Activated T-cell treated with anti-CD3 and anti-CD28 coated beads, Interleukin-2, amount 50 U/mL, for 4 hours (primary cell): ENCODE measurements around the gene ABHD3. TPM values are rescaled to one million over a fixed set of nuclear protein-coding genes. Genes with fewer than 3 reads are reported as not detected.
"Not testable (repeated sequence)": the region's sequence is repeated elsewhere in the genome, so short reads cannot be mapped to it uniquely, and the experiment has no call there.

Experiments used
- ATAC-seq, 2 donors: fragments of 200-7000 bp; cut with Tn5 transposase; one replicate each; pipeline ENCODE4 v1.10.0; 2021
- DNase-seq: peaks from one replicate; pipeline ENCODE4 v3.0.0-alpha.2; 2020
- H3K27me3 Mint-ChIP-seq: one replicate; pipeline ENCODE4 v1.8.0; 2021; ENCODE audit warnings: low read depth, mixed read lengths
- H3K36me3 Mint-ChIP-seq: one replicate; pipeline ENCODE4 v1.8.0; 2022; ENCODE audit warnings: mixed read lengths; ENCODE audit not compliant: insufficient read depth
- H3K4me1 Mint-ChIP-seq: one replicate; pipeline ENCODE4 v1.8.0; 2021; ENCODE audit warnings: low read depth, mixed read lengths
- H3K4me3 Mint-ChIP-seq: one replicate; pipeline ENCODE4 v1.8.0; 2021; ENCODE audit warnings: mild to moderate bottlenecking, moderate library complexity, mixed read lengths
- H3K9me3 Mint-ChIP-seq: one replicate; pipeline ENCODE4 v1.8.0; 2021; ENCODE audit warnings: mixed read lengths
- total RNA-seq, 3 donors: library from RNA; stranded (reverse); gene quantifications; one replicate each; pipeline ENCODE4 v1.2.1, GENCODE V29; 2021

ABHD3 gene
- total RNA-seq, 3 donors from 2014 or later = 9.5 to 12.9 (median 11.1) TPM

- not testable (repeated sequence) for H3K36me3 Mint-ChIP-seq, H3K27me3 Mint-ChIP-seq, ATAC-seq, H3K9me3 Mint-ChIP-seq, H3K4me1 Mint-ChIP-seq, DNase-seq, H3K4me3 Mint-ChIP-seq
Measured at GRCh38 chr18:21640375-21640774, 64.2 kb downstream of the ABHD3 start.

- DNase-seq (no peak), ATAC-seq (no peak)
- Mint-ChIP-seq H3K4me3 (no peak overlapping the region), H3K4me1 (peaks cover 3% of the 10 kb centered on the region), H3K9me3 (no peaks in the 10 kb centered on the region), H3K36me3 (no peaks in the 10 kb centered on the region), H3K27me3 (no peaks in the 10 kb centered on the region)
Measured at GRCh38 chr18:21638822-21639221, 65.8 kb downstream of the ABHD3 start.

- ATAC-seq (no peak), DNase-seq (no peak)
- H3K9me3 Mint-ChIP-seq = no peaks in the 10 kb centered on the region
- H3K27me3 Mint-ChIP-seq = no peaks in the 10 kb centered on the region
- H3K36me3 Mint-ChIP-seq = peaks cover under 1% of the 10 kb centered on the region
- peaks cover 3% of the 10 kb centered on the region for H3K4me1 Mint-ChIP-seq
- H3K4me3 Mint-ChIP-seq = no peak overlapping the region
Measured at GRCh38 chr18:21636769-21637168, 67.8 kb downstream of the ABHD3 start.

- Mint-ChIP-seq H3K9me3 (no peaks in the 10 kb centered on the region), H3K4me3 (no peak overlapping the region), H3K27me3 (no peaks in the 10 kb centered on the region), H3K36me3 (peaks cover 8% of the 10 kb centered on the region), H3K4me1 (peaks cover 3% of the 10 kb centered on the region)
- no peak for ATAC-seq
- DNase-seq = no peak
Measured at GRCh38 chr18:21634588-21635199, 69.9 kb downstream of the ABHD3 start.

GRCh38 chr18:21632393-21632792, 72.2 kb downstream of the ABHD3 start:
- Mint-ChIP-seq H3K4me1 (peaks cover 19% of the 10 kb centered on the region), H3K36me3 (peaks cover 21% of the 10 kb centered on the region), H3K9me3 (no peaks in the 10 kb centered on the region), H3K27me3 (no peaks in the 10 kb centered on the region), H3K4me3 (no peak overlapping the region)
- ATAC-seq (peak in 1 of 2 donors; percentile 17), DNase-seq (no peak)

GRCh38 chr18:21629089-21629832, 75.3 kb downstream of the ABHD3 start:
- Mint-ChIP-seq H3K4me1 (peaks cover 21% of the 10 kb centered on the region), H3K36me3 (peaks cover 30% of the 10 kb centered on the region), H3K4me3 (no peak overlapping the region), H3K27me3 (no peaks in the 10 kb centered on the region), H3K9me3 (no peaks in the 10 kb centered on the region)
- ATAC-seq = no peak
- no peak for DNase-seq

- not testable (repeated sequence) for H3K27me3 Mint-ChIP-seq, ATAC-seq, H3K4me3 Mint-ChIP-seq, DNase-seq, H3K9me3 Mint-ChIP-seq
- H3K4me1 Mint-ChIP-seq = peaks cover 23% of the 10 kb centered on the region
- peaks cover 25% of the 10 kb centered on the region for H3K36me3 Mint-ChIP-seq
Measured at GRCh38 chr18:21621640-21622039, 82.9 kb downstream of the ABHD3 start.

GRCh38 chr18:21612125-21613039, 92.2 kb downstream of the ABHD3 start, which contains the start of gene SNRPD1:
Gene SNRPD1 (plus strand): TSS chr18:21612314. CDS start chr18:21612430, 116 bp downstream.
- Mint-ChIP-seq H3K4me1 (peaks cover 31% of the 10 kb centered on the region), H3K9me3 (no peaks in the 10 kb centered on the region), H3K36me3 (peaks cover 12% of the 10 kb centered on the region), H3K27me3 (no peaks in the 10 kb centered on the region), H3K4me3 (peak within 1 kb of the TSS; percentile 99)
- DNase-seq = peak; percentile 82
- ATAC-seq = peak; percentile 98 to 99

GRCh38 chr18:21611401-21612124, 93.0 kb downstream of the ABHD3 start:
- ATAC-seq = peak; percentile 1 to 2

GRCh38 chr18:21605213-21605612, 99.4 kb downstream of the ABHD3 start:
- Mint-ChIP-seq H3K4me3 (no peak overlapping the region), H3K36me3 (no peaks in the 10 kb centered on the region), H3K4me1 (peaks cover 10% of the 10 kb centered on the region), H3K9me3 (no peaks in the 10 kb centered on the region), H3K27me3 (no peaks in the 10 kb centered on the region)
- no peak for DNase-seq
- ATAC-seq = no peak

More at GRCh38 chr18:21611401-21612124, 93.0 kb downstream of the ABHD3 start:
- H3K36me3 Mint-ChIP-seq, H3K9me3 Mint-ChIP-seq, DNase-seq, H3K27me3 Mint-ChIP-seq: not testable (repeated sequence)
- peak overlapping the region; percentile 99 for H3K4me3 Mint-ChIP-seq
- H3K4me1 Mint-ChIP-seq = peaks cover 25% of the 10 kb centered on the region

GRCh38 chr18:21604671-21605070, 99.9 kb downstream of the ABHD3 start:
- no peak for DNase-seq
- no peaks in the 10 kb centered on the region for H3K27me3 Mint-ChIP-seq
- no peaks in the 10 kb centered on the region for H3K9me3 Mint-ChIP-seq
- H3K4me3 Mint-ChIP-seq = no peak overlapping the region
- ATAC-seq = no peak
- H3K4me1 Mint-ChIP-seq = peaks cover 12% of the 10 kb centered on the region
- H3K36me3 Mint-ChIP-seq = no peaks in the 10 kb centered on the region

- H3K4me3 Mint-ChIP-seq = no peak overlapping the region
- H3K27me3 Mint-ChIP-seq = no peaks in the 10 kb centered on the region
- H3K4me1 Mint-ChIP-seq = peaks cover 32% of the 10 kb centered on the region
- H3K9me3 Mint-ChIP-seq = no peaks in the 10 kb centered on the region
- no peak for DNase-seq
- H3K36me3 Mint-ChIP-seq = no peaks in the 10 kb centered on the region
- no peak for ATAC-seq
Measured at GRCh38 chr18:21602299-21602587, 102.3 kb downstream of the ABHD3 start.
